Stomach (tissue), 4 donors: ENCODE data around the gene WDR64.

Experiments
- CTCF ChIP-seq, 7 experiments: fragments of 450-650 bp in 4 of 7; fragments of 200-600 bp in 3 of 7; sonication (generic) in 3 of 7; IDR thresholded peaks; one replicate each; pipeline ENCODE4 v1.5.1; 2016 to 2019; ENCODE audit warnings: antibody characterized with exemption in 7 of 7, control low read depth in 2 of 7, mild to moderate bottlenecking in 1 of 7
- EP300 ChIP-seq: sonication (generic); formaldehyde crosslinking; IDR thresholded peaks from one replicate; pipeline ENCODE4 v1.6.1; 2017; ENCODE audit warnings: antibody characterized with exemption
- POLR2A ChIP-seq, 4 donors: fragments of 450-650 bp; IDR thresholded peaks; one replicate each; pipeline ENCODE4 v1.6.1; 2016; ENCODE audit warnings: antibody characterized with exemption in 4 of 4, control low read depth in 2 of 4, mild to moderate bottlenecking in 1 of 4, moderate library complexity in 1 of 4

GRCh38 chr1:241642593-241642944 lies 9.5 kb upstream of the WDR64 start:
- no peak for TF ChIP-seq CTCF (IDR thresholded peaks at IDR 0.05)
- TF ChIP-seq POLR2A (IDR thresholded peaks at IDR 0.05), result no peak
- no peak for TF ChIP-seq EP300
